ENCODE data around the gene INF2.

INF2 gene

GRCh38 chr14:104687601-104688504 lies 1.6 kb upstream of the INF2 start:
- in situ Hi-C loops (cut with MboI; ENCODE audit: low sequenced_read_pairs), result no loop called here

- in situ Hi-C loops (cut with MboI; ENCODE audit: low sequenced_read_pairs), result no loop called here
Observed at GRCh38 chr14:104688505-104689108, 811 bp upstream of the INF2 start.

- in situ Hi-C loops (cut with MboI; ENCODE audit: low sequenced_read_pairs), result no loop called here
Observed at GRCh38 chr14:104689881-104690711, 678 bp downstream of the INF2 start.

GRCh38 chr14:104690861-104691455 lies 1.5 kb downstream of the INF2 start:
- in situ Hi-C loops (cut with MboI; ENCODE audit: low sequenced_read_pairs), result no loop called here

GRCh38 chr14:104691546-104692260 lies 2.3 kb downstream of the INF2 start:
- in situ Hi-C loops (cut with MboI; ENCODE audit: low sequenced_read_pairs), result no loop called here

GRCh38 chr14:104692261-104692938 lies 3.0 kb downstream of the INF2 start:
- in situ Hi-C loops (cut with MboI; ENCODE audit: low sequenced_read_pairs), result no loop called here

- in situ Hi-C loops (cut with MboI; ENCODE audit: low sequenced_read_pairs), result no loop called here
Observed at GRCh38 chr14:104692939-104693315, 3.5 kb downstream of the INF2 start.

- in situ Hi-C loops (cut with MboI; ENCODE audit: low sequenced_read_pairs), result no loop called here
Observed at GRCh38 chr14:104693482-104694431, 4.3 kb downstream of the INF2 start.

- in situ Hi-C loops (cut with MboI; ENCODE audit: low sequenced_read_pairs), result no loop called here
Observed at GRCh38 chr14:104694475-104694950, 5.1 kb downstream of the INF2 start.

GRCh38 chr14:104694991-104695659 lies 5.7 kb downstream of the INF2 start:
- in situ Hi-C loops (cut with MboI; ENCODE audit: low sequenced_read_pairs), result loop anchor here (5.0 kb wide), 1 partner anchor 38 kb away; no protein-coding TSS in a partner anchor

GRCh38 chr14:104695660-104696000 lies 6.2 kb downstream of the INF2 start:
- in situ Hi-C loops (cut with MboI; ENCODE audit: low sequenced_read_pairs), result loop anchor here (5.0 kb wide), 1 partner anchor 38 kb away; no protein-coding TSS in a partner anchor

- in situ Hi-C loops (cut with MboI; ENCODE audit: low sequenced_read_pairs), result loop anchor here (5.0 kb wide), 1 partner anchor 39 kb away; no protein-coding TSS in a partner anchor
Observed at GRCh38 chr14:104696671-104697316, 7.4 kb downstream of the INF2 start.

- in situ Hi-C loops (cut with MboI; ENCODE audit: low sequenced_read_pairs), result loop anchor here (5.0 kb wide), 1 partner anchor 40 kb away; no protein-coding TSS in a partner anchor
Observed at GRCh38 chr14:104697317-104697703, 7.9 kb downstream of the INF2 start.

GRCh38 chr14:104697892-104698583 lies 8.6 kb downstream of the INF2 start:
- in situ Hi-C loops (cut with MboI; ENCODE audit: low sequenced_read_pairs), result loop anchor here (5.0 kb wide), 1 partner anchor 41 kb away; no protein-coding TSS in a partner anchor

- in situ Hi-C loops (cut with MboI; ENCODE audit: low sequenced_read_pairs), result loop anchor here (5.0 kb wide), 1 partner anchor 42 kb away; no protein-coding TSS in a partner anchor
Observed at GRCh38 chr14:104698688-104699425, 9.4 kb downstream of the INF2 start.

GRCh38 chr14:104699426-104699748 lies 10.0 kb downstream of the INF2 start:
- in situ Hi-C loops (cut with MboI; ENCODE audit: low sequenced_read_pairs), result loop anchor here (5.0 kb wide), 1 partner anchor 42 kb away; no protein-coding TSS in a partner anchor

Data from HL-60/S4 (cell line).